Measurements from ENCODE around the gene AGO3.

AGO3 gene

DNA sequence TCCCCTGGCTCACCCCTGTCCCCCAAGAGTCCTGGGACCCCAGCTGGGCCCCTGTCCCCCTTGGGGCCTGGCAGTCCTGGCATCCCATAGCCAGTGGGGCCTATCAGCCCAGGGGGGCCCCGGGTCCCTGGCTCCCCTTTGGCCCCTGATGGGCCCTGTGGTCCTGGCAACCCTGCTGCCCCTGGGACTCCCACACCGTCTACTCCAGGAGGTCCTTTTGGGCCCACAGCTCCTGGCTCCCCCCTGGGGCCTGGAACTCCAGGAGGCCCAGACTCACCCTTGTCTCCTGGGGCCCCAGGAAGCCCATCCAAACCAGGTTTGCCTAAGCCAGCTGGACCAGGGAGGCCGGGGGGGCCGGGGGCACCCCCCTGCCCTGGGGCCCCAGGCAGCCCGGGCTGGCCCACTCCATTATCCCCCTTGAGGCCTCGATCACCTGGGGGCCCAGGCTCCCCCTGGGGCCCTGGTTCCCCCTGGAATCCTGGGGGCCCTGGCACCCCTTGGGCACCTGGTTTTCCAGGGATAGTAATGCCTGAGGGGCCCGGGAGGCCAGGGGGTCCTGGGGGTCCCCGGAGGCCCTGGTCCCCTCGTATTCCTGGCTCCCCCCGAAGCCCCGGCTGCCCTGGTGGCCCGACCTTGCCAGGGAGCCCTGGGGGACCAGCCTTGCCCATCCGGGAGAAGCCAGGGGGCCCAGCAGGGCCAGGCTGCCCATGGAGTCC lies 167.9 kb downstream of the AGO3 start:
- Histone ChIP-seq H2BK5ac (ENCODE audit: low read depth, low read length, poor library complexity, severe bottlenecking) (no peak overlapping the region), H4K91ac (ENCODE audit: low read length) (no peak overlapping the region), H3K4me3 (ENCODE audit: insufficient read depth in 1 of 2, low read depth in 1 of 2, low read length in 2 of 2) (no peak overlapping the region), H2AFZ (ENCODE audit: low read depth, low read length) (no peak overlapping the region), H3K79me1 (replicated peaks; ENCODE audit: low read length, poor library complexity, severe bottlenecking) (peaks cover 5% of the 10 kb centered on the region), H2AK5ac (ENCODE audit: low read length, severe bottlenecking) (peak overlapping the region; percentile 40), H2BK120ac (ENCODE audit: low read depth, low read length) (peak overlapping the region; percentile 15), H3K23ac (ENCODE audit: low read length in 2 of 2) (no peak overlapping the region), H3K27ac (ENCODE audit: low read length, poor library complexity, severe bottlenecking) (no peak overlapping the region), H3K27me3 (ENCODE audit: control insufficient read depth in 1 of 2, insufficient read depth in 1 of 2, low read length in 2 of 2) (no peaks in the 10 kb centered on the region), H3K4ac (ENCODE audit: low read depth in 1 of 2, low read length in 2 of 2) (no peak overlapping the region), H2BK15ac (ENCODE audit: low read depth, poor library complexity, severe bottlenecking) (no peak overlapping the region), H3K9me3 (ENCODE audit: control insufficient read depth, low read length) (no peaks in the 10 kb centered on the region), H3K18ac (ENCODE audit: low read depth in 1 of 2, low read length in 2 of 2) (no peak overlapping the region), H3K4me1 (ENCODE audit: control insufficient read depth, insufficient read depth, low read depth, low read length) (peaks cover 19% of the 10 kb centered on the region), H2BK12ac (ENCODE audit: low read length in 2 of 2) (no peak overlapping the region), H4K8ac (ENCODE audit: low read length) (no peak overlapping the region), H3K14ac (ENCODE audit: low read length in 2 of 2) (no peak overlapping the region), H3K9ac (ENCODE audit: low read length) (no peak overlapping the region), H3K36me3 (ENCODE audit: control insufficient read depth in 1 of 2, insufficient read depth in 2 of 2, low read depth in 1 of 2, low read length in 2 of 2) (peaks cover 22 to 50% of the 10 kb centered on the region in 2 experiments), H3K4me2 (ENCODE audit: low read length, poor library complexity, severe bottlenecking) (no peak overlapping the region)
- DNase-seq, result no peak
- WGBS, result 91% methylated on average over 13 of the region's 13 CpGs

DNA sequence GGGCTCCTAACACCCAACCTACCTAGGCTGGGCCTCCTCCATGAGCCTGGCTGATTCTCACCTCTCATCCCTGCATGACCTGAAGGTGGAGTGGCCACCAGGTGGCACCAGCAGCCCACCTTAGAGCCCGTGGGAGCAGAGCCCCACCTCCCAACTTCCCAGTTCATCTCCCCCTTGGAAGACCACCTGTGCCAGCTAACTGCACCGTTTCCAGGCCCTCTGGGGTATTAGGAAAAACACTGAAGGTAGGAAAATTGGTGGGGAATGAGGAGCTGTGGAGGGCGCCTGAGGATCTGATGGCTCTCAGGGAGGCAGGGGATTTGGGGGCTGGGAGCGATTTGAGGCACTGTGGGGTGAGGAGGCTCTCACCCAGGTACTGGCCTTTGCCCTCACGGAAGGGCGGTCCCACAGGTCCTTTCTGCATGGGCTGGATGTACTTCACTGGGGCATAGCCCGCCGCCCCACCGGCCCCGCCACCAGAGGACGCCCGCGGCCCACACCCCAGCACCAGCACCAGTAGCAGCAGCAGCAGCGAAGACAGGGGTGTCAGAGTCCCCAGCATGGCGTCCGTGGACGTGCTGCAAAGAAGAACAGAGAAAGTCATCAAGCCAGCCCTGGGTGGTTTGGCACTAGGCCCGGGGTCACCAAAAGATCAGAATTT lies 168.9 kb downstream of the AGO3 start:
- Histone ChIP-seq H3K23ac (ENCODE audit: low read length in 2 of 2) (no peak overlapping the region), H2BK5ac (ENCODE audit: low read depth, low read length, poor library complexity, severe bottlenecking) (no peak overlapping the region), H3K4ac (ENCODE audit: low read depth in 1 of 2, low read length in 2 of 2) (no peak overlapping the region), H3K27me3 (ENCODE audit: control insufficient read depth in 1 of 2, insufficient read depth in 1 of 2, low read length in 2 of 2) (no peaks in the 10 kb centered on the region), H3K9ac (ENCODE audit: low read length) (peak overlapping the region; percentile 39), H2AFZ (ENCODE audit: low read depth, low read length) (no peak overlapping the region), H3K18ac (ENCODE audit: low read depth in 1 of 2, low read length in 2 of 2) (peak overlapping the region in 1 of 2 experiments; percentile 1), H3K9me3 (ENCODE audit: control insufficient read depth, low read length) (no peaks in the 10 kb centered on the region), H3K4me2 (ENCODE audit: low read length, poor library complexity, severe bottlenecking) (no peak overlapping the region), H4K8ac (ENCODE audit: low read length) (peak overlapping the region; percentile 42), H3K27ac (ENCODE audit: low read length, poor library complexity, severe bottlenecking) (no peak overlapping the region), H3K4me1 (ENCODE audit: control insufficient read depth, insufficient read depth, low read depth, low read length) (peaks cover 11% of the 10 kb centered on the region), H4K91ac (ENCODE audit: low read length) (no peak overlapping the region), H2BK12ac (ENCODE audit: low read length in 2 of 2) (peak overlapping the region in 1 of 2 experiments; percentile 24), H2BK15ac (ENCODE audit: low read depth, poor library complexity, severe bottlenecking) (peak overlapping the region; percentile 26), H3K79me1 (replicated peaks; ENCODE audit: low read length, poor library complexity, severe bottlenecking) (peaks cover 2% of the 10 kb centered on the region), H2BK120ac (ENCODE audit: low read depth, low read length) (no peak overlapping the region), H2AK5ac (ENCODE audit: low read length, severe bottlenecking) (peak overlapping the region; percentile 61), H3K14ac (ENCODE audit: low read length in 2 of 2) (no peak overlapping the region), H3K4me3 (ENCODE audit: insufficient read depth in 1 of 2, low read depth in 1 of 2, low read length in 2 of 2) (no peak overlapping the region), H3K36me3 (ENCODE audit: control insufficient read depth in 1 of 2, insufficient read depth in 2 of 2, low read depth in 1 of 2, low read length in 2 of 2) (peaks cover 16 to 40% of the 10 kb centered on the region in 2 experiments)
- DNase-seq, result peak; percentile 72
- 52% methylated on average over 17 of the region's 18 CpGs for WGBS

DNA sequence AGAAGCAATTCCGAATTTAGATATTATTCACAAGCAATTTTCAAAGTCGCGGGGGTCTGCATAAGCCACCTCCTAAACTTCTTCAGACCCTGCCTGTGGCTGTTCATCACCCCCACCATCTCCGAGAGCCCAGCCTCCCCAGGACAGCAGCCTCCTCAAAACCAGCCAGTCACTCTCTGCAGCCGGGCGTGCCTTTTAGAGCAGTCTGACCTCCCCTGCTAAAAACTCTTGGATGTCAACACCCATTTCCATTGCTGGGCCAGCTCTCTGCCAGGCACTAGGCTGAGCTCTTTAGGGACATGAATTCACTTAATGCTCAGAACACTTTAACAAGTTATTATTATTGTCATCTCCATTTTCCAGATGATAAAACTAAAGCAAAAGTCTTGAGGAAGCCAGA lies 169.5 kb downstream of the AGO3 start:
- H2BK120ac ChIP-seq (ENCODE audit: low read depth, low read length), result no peak overlapping the region
- H2AFZ ChIP-seq (ENCODE audit: low read depth, low read length), result no peak overlapping the region
- no peak overlapping the region for H3K18ac ChIP-seq (ENCODE audit: low read depth in 1 of 2, low read length in 2 of 2)
- WGBS, result 82% methylated on average over 6 of the region's 6 CpGs
- H3K4me1 ChIP-seq (ENCODE audit: control insufficient read depth, insufficient read depth, low read depth, low read length), result peaks cover 9% of the 10 kb centered on the region
- DNase-seq, result no peak
- H2BK12ac ChIP-seq (ENCODE audit: low read length in 2 of 2), result no peak overlapping the region
- no peak overlapping the region for H3K27ac ChIP-seq (ENCODE audit: low read length, poor library complexity, severe bottlenecking)
- no peaks in the 10 kb centered on the region for H3K79me1 ChIP-seq (replicated peaks; ENCODE audit: low read length, poor library complexity, severe bottlenecking)
- no peak overlapping the region for H3K4me2 ChIP-seq (ENCODE audit: low read length, poor library complexity, severe bottlenecking)
- no peak overlapping the region for H3K23ac ChIP-seq (ENCODE audit: low read length in 2 of 2)
- H3K9ac ChIP-seq (ENCODE audit: low read length), result peak overlapping the region; percentile 39
- no peak overlapping the region for H2AK5ac ChIP-seq (ENCODE audit: low read length, severe bottlenecking)
- H3K4ac ChIP-seq (ENCODE audit: low read depth in 1 of 2, low read length in 2 of 2), result no peak overlapping the region
- no peak overlapping the region for H2BK5ac ChIP-seq (ENCODE audit: low read depth, low read length, poor library complexity, severe bottlenecking)
- H2BK15ac ChIP-seq (ENCODE audit: low read depth, poor library complexity, severe bottlenecking), result no peak overlapping the region
- H4K8ac ChIP-seq (ENCODE audit: low read length), result no peak overlapping the region
- H3K4me3 ChIP-seq (ENCODE audit: insufficient read depth in 1 of 2, low read depth in 1 of 2, low read length in 2 of 2), result no peak overlapping the region
- H3K36me3 ChIP-seq (ENCODE audit: control insufficient read depth in 1 of 2, insufficient read depth in 2 of 2, low read depth in 1 of 2, low read length in 2 of 2), result peaks cover 11 to 38% of the 10 kb centered on the region in 2 experiments
- H3K14ac ChIP-seq (ENCODE audit: low read length in 2 of 2), result no peak overlapping the region
- no peaks in the 10 kb centered on the region for H3K9me3 ChIP-seq (ENCODE audit: control insufficient read depth, low read length)
- H3K27me3 ChIP-seq (ENCODE audit: control insufficient read depth in 1 of 2, insufficient read depth in 1 of 2, low read length in 2 of 2), result no peaks in the 10 kb centered on the region
- no peak overlapping the region for H4K91ac ChIP-seq (ENCODE audit: low read length)

DNA sequence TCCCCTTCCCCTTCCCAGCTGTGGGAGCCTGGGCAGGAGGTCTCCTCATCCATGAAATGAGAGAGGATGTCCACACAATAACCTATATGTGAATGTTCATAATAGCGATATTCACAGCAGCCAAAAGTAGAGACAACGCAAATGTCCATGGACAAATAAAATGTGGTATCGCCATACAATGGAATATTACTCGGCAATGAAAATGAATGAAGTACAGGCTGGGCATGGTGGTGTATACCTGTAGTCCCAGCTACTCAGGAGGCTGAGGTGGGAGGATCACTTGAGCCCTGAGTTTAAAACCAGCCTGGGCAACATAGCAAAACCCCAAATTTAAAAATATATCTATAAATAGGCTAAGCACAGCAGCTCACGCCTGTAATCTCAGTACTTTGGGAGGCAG lies 170.6 kb downstream of the AGO3 start:
- Histone ChIP-seq H4K91ac (ENCODE audit: low read length) (no peak overlapping the region), H3K9ac (ENCODE audit: low read length) (no peak overlapping the region), H3K14ac (ENCODE audit: low read length in 2 of 2) (no peak overlapping the region), H2AK5ac (ENCODE audit: low read length, severe bottlenecking) (no peak overlapping the region), H3K18ac (ENCODE audit: low read depth in 1 of 2, low read length in 2 of 2) (no peak overlapping the region), H3K23ac (ENCODE audit: low read length in 2 of 2) (no peak overlapping the region), H3K27ac (ENCODE audit: low read length, poor library complexity, severe bottlenecking) (no peak overlapping the region), H3K4me2 (ENCODE audit: low read length, poor library complexity, severe bottlenecking) (no peak overlapping the region), H4K8ac (ENCODE audit: low read length) (no peak overlapping the region), H3K27me3 (ENCODE audit: control insufficient read depth in 1 of 2, insufficient read depth in 1 of 2, low read length in 2 of 2) (no peaks in the 10 kb centered on the region), H3K4me1 (ENCODE audit: control insufficient read depth, insufficient read depth, low read depth, low read length) (peaks cover 15% of the 10 kb centered on the region), H2BK5ac (ENCODE audit: low read depth, low read length, poor library complexity, severe bottlenecking) (no peak overlapping the region), H2BK120ac (ENCODE audit: low read depth, low read length) (no peak overlapping the region), H3K9me3 (ENCODE audit: control insufficient read depth, low read length) (no peaks in the 10 kb centered on the region), H3K4me3 (ENCODE audit: insufficient read depth in 1 of 2, low read depth in 1 of 2, low read length in 2 of 2) (no peak overlapping the region), H2BK12ac (ENCODE audit: low read length in 2 of 2) (no peak overlapping the region), H3K79me1 (replicated peaks; ENCODE audit: low read length, poor library complexity, severe bottlenecking) (no peaks in the 10 kb centered on the region), H2BK15ac (ENCODE audit: low read depth, poor library complexity, severe bottlenecking) (no peak overlapping the region), H3K36me3 (ENCODE audit: control insufficient read depth in 1 of 2, insufficient read depth in 2 of 2, low read depth in 1 of 2, low read length in 2 of 2) (peaks cover 0 to 27% of the 10 kb centered on the region in 2 experiments), H2AFZ (ENCODE audit: low read depth, low read length) (no peak overlapping the region), H3K4ac (ENCODE audit: low read depth in 1 of 2, low read length in 2 of 2) (no peak overlapping the region)
- WGBS, result 97% methylated on average over 4 of the region's 5 CpGs
- no peak for DNase-seq

All from mesenchymal stem cell (in vitro differentiated cells and primary cell).